Progenitor cell of endocrine pancreas (in vitro differentiated cells): ENCODE measurements around the gene KRT6C. TPM values are rescaled to one million over a fixed set of nuclear protein-coding genes. Genes with fewer than 3 reads are reported as not detected.
"Not testable (repeated sequence)": the region's sequence is repeated elsewhere in the genome, so short reads cannot be mapped to it uniquely, and the experiment has no call there.

Experiments
- DNase-seq: peaks from one replicate; pipeline ENCODE4 v3.0.0; 2021; ENCODE audit warnings: low spot score; ENCODE audit not compliant: unreplicated experiment
- H3K27ac Mint-ChIP-seq: 2 replicates; pipeline ENCODE4 v1.8.0; 2021; ENCODE audit warnings: mild to moderate bottlenecking, moderate library complexity, mixed read lengths
- H3K27me3 Mint-ChIP-seq: 2 replicates; pipeline ENCODE4 v1.8.0; 2021; ENCODE audit warnings: mixed read lengths
- H3K36me3 Mint-ChIP-seq: 2 replicates; pipeline ENCODE4 v1.8.0; 2022; ENCODE audit warnings: mixed read lengths; ENCODE audit not compliant: insufficient read depth
- H3K4me1 Mint-ChIP-seq: 2 replicates; pipeline ENCODE4 v1.8.0; 2021; ENCODE audit warnings: low read depth, mixed read lengths
- H3K4me3 Mint-ChIP-seq: 2 replicates; pipeline ENCODE4 v1.8.0; 2021; ENCODE audit warnings: low read depth, mild to moderate bottlenecking, moderate library complexity, mixed read lengths
- H3K9me3 Mint-ChIP-seq: 2 replicates; pipeline ENCODE4 v1.8.0; 2021; ENCODE audit warnings: low read depth, mixed read lengths
- CTCF ChIP-seq: fragments of 200-600 bp; sonication (generic); IDR thresholded peaks from one replicate; pipeline ENCODE4 v1.5.0; 2021; ENCODE audit warnings: antibody characterized with exemption, mild to moderate bottlenecking; ENCODE audit not compliant: unreplicated experiment
- total RNA-seq: library from RNA; stranded (reverse); gene quantifications from 2 replicates; pipeline ENCODE4 v1.2.1, GENCODE V29; 2021

KRT6C gene
- total RNA-seq, 1 donor from 2014 or later, result not detected

- Mint-ChIP-seq H3K4me1 (no peaks in the 10 kb centered on the region), H3K36me3 (no peaks in the 10 kb centered on the region), H3K27me3 (peaks cover 13% of the 10 kb centered on the region), H3K9me3 (peaks cover 12% of the 10 kb centered on the region), H3K4me3 (no peak overlapping the region), H3K27ac (no peak overlapping the region)
- DNase-seq, result no peak
- no peak for TF ChIP-seq CTCF
These were observed 29.3 kb upstream of the KRT6C start for GRCh38 chr12:52502877-52503276.

- H3K27ac Mint-ChIP-seq, result no peak overlapping the region
- H3K36me3 Mint-ChIP-seq, result no peaks in the 10 kb centered on the region
- no peak overlapping the region for H3K4me3 Mint-ChIP-seq
- H3K4me1 Mint-ChIP-seq, result no peaks in the 10 kb centered on the region
- no peak for TF ChIP-seq CTCF
- no peak for DNase-seq
- H3K27me3 Mint-ChIP-seq, result peaks cover 7% of the 10 kb centered on the region
- H3K9me3 Mint-ChIP-seq, result peaks cover 12% of the 10 kb centered on the region
These were observed 27.9 kb upstream of the KRT6C start for GRCh38 chr12:52501490-52501889.

- peaks cover 12% of the 10 kb centered on the region for H3K9me3 Mint-ChIP-seq
- not testable (repeated sequence) for H3K27ac Mint-ChIP-seq, H3K4me1 Mint-ChIP-seq, DNase-seq, H3K4me3 Mint-ChIP-seq, H3K36me3 Mint-ChIP-seq, H3K27me3 Mint-ChIP-seq
These were observed 27.0 kb upstream of the KRT6C start for GRCh38 chr12:52500574-52500973.

- Mint-ChIP-seq H3K4me1 (peaks cover 3% of the 10 kb centered on the region), H3K4me3 (no peak overlapping the region), H3K9me3 (peaks cover 12% of the 10 kb centered on the region), H3K36me3 (no peaks in the 10 kb centered on the region), H3K27me3 (peaks cover 8% of the 10 kb centered on the region), H3K27ac (no peak overlapping the region)
- TF ChIP-seq CTCF, result no peak
- no peak for DNase-seq
These were observed 26.4 kb upstream of the KRT6C start for GRCh38 chr12:52499806-52500560.

- Mint-ChIP-seq H3K4me3 (no peak overlapping the region), H3K27ac (no peak overlapping the region), H3K27me3 (peaks cover 16% of the 10 kb centered on the region), H3K4me1 (peaks cover 3% of the 10 kb centered on the region), H3K36me3 (no peaks in the 10 kb centered on the region), H3K9me3 (peaks cover 12% of the 10 kb centered on the region)
- TF ChIP-seq CTCF, result no peak
- no peak for DNase-seq
These were observed 25.3 kb upstream of the KRT6C start for GRCh38 chr12:52498946-52499345.

GRCh38 chr12:52497975-52498374 lies 24.4 kb upstream of the KRT6C start:
- Mint-ChIP-seq H3K36me3 (no peaks in the 10 kb centered on the region), H3K27me3 (peaks cover 19% of the 10 kb centered on the region)

More at GRCh38 chr12:52497975-52498374, 24.4 kb upstream of the KRT6C start:
- H3K27ac Mint-ChIP-seq, result no peak overlapping the region
- peaks cover 9% of the 10 kb centered on the region for H3K9me3 Mint-ChIP-seq
- DNase-seq, result no peak
- no peak for TF ChIP-seq CTCF
- peaks cover 3% of the 10 kb centered on the region for H3K4me1 Mint-ChIP-seq
- H3K4me3 Mint-ChIP-seq, result no peak overlapping the region
